Hypothalamus (tissue), 51 donors: ENCODE results near the gene MTMR3.

Experiments
- DNase-seq, 51 donors: peaks; one replicate each; lab custom pipeline; 2025; lab: John Stamatoyannopoulos, UW

The MTMR3 gene

DNA sequence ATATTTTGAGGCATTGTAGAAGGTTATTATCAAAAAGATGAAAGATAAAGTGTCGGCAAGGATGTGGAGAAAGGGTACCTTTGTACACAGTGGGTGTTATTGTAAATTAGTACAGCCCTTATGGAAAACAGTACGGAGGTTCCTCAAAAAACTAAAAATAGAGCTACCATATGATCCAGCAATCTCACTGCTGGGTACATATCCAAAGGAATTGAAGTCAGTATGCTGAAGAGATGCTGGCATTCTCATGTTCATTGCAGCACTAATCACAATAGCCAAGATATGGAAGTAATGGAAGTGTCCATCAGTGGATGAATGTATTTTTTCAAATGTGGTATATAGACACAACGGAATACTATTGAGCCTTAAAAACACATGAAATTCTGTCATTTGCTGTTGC, 15.1 kb upstream of the MTMR3 start:
- no peak for DNase-seq

GRCh38 chr22:29870574-29870973, 12.4 kb upstream of the MTMR3 start:
- DNase-seq, result no peak

- DNase-seq, result peak in 4 of 51 donors; percentile 3 to 27 (median 6)
These were observed 11.3 kb upstream of the MTMR3 start for GRCh38 chr22:29871684-29872083.

DNA sequence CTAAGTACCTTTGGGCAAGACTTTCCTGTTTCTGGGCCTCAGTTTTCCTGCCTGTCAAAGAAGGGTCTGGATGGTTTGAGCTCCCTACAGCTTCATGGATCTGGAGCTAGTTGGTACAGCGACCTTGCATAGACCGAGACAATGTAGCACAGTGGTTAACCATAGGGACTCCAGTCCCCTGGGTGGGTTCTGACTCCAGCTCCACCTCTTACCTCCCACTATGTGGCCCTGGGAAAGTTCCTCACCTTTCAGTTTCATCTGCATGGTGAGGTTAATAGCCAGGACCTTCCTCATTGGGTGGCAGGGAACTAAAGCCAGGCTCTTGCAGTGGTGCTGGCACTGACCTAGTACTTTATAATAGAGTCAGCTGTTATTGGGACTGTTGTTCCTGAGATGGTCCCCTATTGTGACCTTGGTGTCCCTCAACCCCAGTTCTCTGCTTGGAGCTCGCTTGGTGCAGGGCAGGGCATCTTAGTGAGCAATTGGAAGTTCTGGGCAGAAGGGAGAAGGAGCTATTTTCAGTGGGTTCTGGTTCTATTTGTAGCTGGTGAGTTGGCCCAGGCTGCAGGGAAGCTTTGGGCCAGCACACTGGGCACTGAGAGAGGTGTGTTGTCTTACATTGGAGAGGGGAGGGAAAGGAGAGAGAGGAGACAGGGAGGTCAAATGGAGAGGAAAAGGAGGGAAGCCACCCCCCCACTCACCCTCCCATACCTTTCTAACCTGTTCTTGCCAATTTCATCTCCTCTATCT, 10.7 kb upstream of the MTMR3 start:
- DNase-seq, result no peak

DNA sequence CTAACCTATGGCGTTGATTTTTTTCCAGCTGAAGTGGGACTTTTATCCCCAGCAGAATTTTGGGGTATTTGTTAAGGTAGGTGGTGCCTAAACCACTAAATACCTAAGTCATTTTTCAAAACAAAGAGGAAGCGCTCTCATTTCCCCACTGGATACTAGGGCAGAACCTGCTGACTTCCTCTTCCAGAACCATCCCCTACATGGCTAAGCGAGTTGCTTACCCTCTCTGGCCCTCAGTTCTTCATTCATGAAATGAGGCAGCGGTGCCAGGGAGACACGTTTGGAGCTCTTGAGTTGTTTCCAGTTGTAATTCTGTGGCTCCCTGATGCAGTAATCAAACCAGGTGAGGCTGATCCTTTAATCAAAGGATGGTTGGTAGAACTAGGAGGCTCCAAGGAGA, 10.0 kb upstream of the MTMR3 start:
- DNase-seq, result no peak

- no peak for DNase-seq
These were observed 9.0 kb upstream of the MTMR3 start for GRCh38 chr22:29873943-29874342.

DNA sequence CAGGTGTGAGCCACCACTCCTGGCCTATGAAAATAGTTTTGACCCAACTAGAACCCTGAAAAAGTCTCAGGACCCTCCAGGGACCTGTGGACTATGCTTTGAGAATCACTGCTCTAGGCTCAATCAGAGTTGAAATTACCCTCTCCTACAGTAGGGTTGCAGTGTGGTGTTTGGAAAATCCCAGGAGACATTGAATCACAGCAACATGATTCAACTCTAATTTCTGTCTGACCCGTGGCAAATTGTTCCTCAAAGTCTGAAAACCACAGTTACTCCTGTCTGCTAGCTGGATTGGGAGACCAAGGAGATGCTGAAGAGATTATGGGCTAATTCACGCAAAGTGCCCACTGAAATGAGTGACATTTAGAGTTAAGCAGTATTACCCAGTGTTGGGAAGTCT, 5.4 kb upstream of the MTMR3 start:
- DNase-seq, result no peak

- no peak for DNase-seq
These were observed 3.2 kb upstream of the MTMR3 start for GRCh38 chr22:29879753-29880152.

- no peak for DNase-seq
These were observed 294 bp upstream of the MTMR3 start for GRCh38 chr22:29882716-29883044.

DNA sequence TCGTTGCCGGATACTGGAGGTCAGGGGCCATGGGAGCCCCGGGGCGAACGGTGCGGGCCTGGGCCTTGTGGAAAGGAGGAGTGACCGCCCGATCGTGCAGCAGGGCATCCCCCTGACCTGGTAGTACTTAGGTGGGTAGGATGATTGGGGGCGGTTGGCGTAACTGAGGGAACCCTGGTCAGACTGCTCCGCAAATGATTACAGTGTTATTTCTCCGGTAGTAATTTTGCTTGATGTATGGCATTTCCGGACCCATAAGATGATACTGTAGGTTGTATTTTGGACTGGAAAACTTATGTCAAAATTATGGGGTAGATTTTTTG, 762 bp downstream of the MTMR3 start:
- DNase-seq, result peak in 3 of 51 donors; percentile 43 to 70 (median 44)

GRCh38 chr22:29885610-29886009, 2.6 kb downstream of the MTMR3 start:
- DNase-seq, result no peak

GRCh38 chr22:29886596-29886995, 3.6 kb downstream of the MTMR3 start:
- no peak for DNase-seq

DNA sequence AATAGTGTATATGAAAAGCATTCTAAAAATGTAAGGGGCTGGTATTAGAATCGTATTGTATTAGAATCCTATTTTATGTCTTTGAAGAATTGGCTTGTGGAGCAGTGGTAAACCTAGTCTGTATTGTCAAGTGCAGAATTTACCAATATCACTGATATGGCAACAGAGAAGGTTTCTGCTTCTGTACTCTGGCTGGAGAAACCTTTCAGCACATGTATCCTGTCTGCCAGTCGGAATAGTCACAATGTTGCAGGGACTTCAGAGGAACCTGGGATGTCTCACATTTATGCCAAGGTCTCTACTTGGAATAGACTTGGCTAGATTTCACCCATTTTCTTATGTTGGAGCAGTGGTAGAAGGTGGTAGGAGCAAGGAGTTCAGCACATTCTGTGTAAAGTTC, 4.4 kb downstream of the MTMR3 start:
- no peak for DNase-seq

- DNase-seq, result no peak
These were observed 7.8 kb downstream of the MTMR3 start for GRCh38 chr22:29890760-29891159.

GRCh38 chr22:29892315-29893156, 9.6 kb downstream of the MTMR3 start:
- no peak for DNase-seq

GRCh38 chr22:29901354-29901753, 18.4 kb downstream of the MTMR3 start:
- DNase-seq, result no peak

GRCh38 chr22:29903371-29903770, 20.4 kb downstream of the MTMR3 start:
- DNase-seq, result no peak

DNA sequence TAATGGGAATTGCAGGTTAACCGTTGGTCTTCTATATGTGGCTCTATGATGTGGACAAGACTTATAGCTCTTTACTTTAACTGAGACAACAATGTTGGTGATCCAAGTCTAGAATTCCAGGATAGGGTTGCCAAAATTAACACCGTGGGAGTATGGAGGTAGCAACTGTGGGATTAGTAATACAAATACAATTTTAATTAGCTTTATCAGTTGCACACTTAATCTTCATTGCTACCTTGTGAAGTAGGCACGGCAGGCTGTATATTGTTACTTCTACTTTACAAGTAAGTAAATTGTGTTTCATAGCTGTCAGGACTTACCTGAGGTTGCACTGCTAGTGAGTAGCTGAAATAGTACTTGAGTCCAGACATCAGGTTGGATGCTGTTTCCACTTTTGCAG, 21.0 kb downstream of the MTMR3 start:
- DNase-seq, result no peak

- peak in 12 of 51 donors; percentile 1 to 49 (median 10) for DNase-seq
These were observed 25.0 kb downstream of the MTMR3 start for GRCh38 chr22:29907753-29908515.

- DNase-seq, result no peak
These were observed 29.2 kb downstream of the MTMR3 start for GRCh38 chr22:29912141-29912540.

- DNase-seq, result no peak
These were observed 29.8 kb downstream of the MTMR3 start for GRCh38 chr22:29912605-29913398.
